Esophagus muscularis mucosa (tissue), 4 donors: ENCODE data around the gene DOCK2. TPM values are rescaled to one million over a fixed set of nuclear protein-coding genes. Genes with fewer than 3 reads are reported as not detected.

Experiments used
- DNase-seq: peaks from one replicate; pipeline ENCODE4 v3.0.0-alpha.2; 2017; ENCODE audit errors: extremely low spot score
- H3K27ac ChIP-seq, 4 donors: fragments of 200-600 bp; sonication (generic); replicated peaks in 1 of 4; 1 replicate in 3 of 4; 2 replicates in 1 of 4; pipeline ENCODE4 v1.5.1; 2016 to 2019; ENCODE audit warnings: mild to moderate bottlenecking in 1 of 4
- H3K27me3 ChIP-seq, 4 donors: fragments of 200-600 bp; sonication (generic); one replicate each; pipeline versions ENCODE4 v1.5.1 to v1.6.0; 2016 to 2019
- H3K36me3 ChIP-seq, 4 donors: fragments of 200-600 bp; sonication (generic); one replicate each; pipeline ENCODE4 v1.5.1; 2016 to 2019
- H3K4me1 ChIP-seq, 4 donors: fragments of 200-600 bp; sonication (generic); one replicate each; pipeline ENCODE4 v1.5.1; 2016 to 2019
- H3K4me3 ChIP-seq, 4 donors: fragments of 200-600 bp; sonication (generic); 1 replicate in 2 of 4; 2 replicates in 2 of 4; pipeline ENCODE4 v1.5.1; 2016 to 2019; ENCODE audit warnings: mild to moderate bottlenecking in 4 of 4, moderate library complexity in 1 of 4
- H3K9me3 ChIP-seq, 4 donors: fragments of 200-600 bp; sonication (generic); 1 replicate in 3 of 4; 2 replicates in 1 of 4; pipeline ENCODE4 v1.5.1; 2016 to 2019
- EP300 ChIP-seq: sonication (generic); formaldehyde crosslinking; IDR thresholded peaks from one replicate; pipeline ENCODE4 v1.6.1; 2017; ENCODE audit warnings: antibody characterized with exemption
- POLR2A ChIP-seq: fragments of 450-650 bp; IDR thresholded peaks from one replicate; pipeline ENCODE4 v1.6.1; 2017; ENCODE audit warnings: antibody characterized with exemption, moderate library complexity, mild to moderate bottlenecking, low read depth
- POLR2AphosphoS5 ChIP-seq, 2 donors: sonication (generic); formaldehyde crosslinking; IDR thresholded peaks; one replicate each; pipeline ENCODE4 v1.6.1; 2017; ENCODE audit warnings: antibody characterized with exemption in 2 of 2
- WGBS: methylation state at CpG from one replicate; pipeline ENCODE4 v1.1.5; 2018; 5-methylcytosine and 5-hydroxymethylcytosine counted together
- intact Hi-C: fragments of 100-400 bp; cut with DNase I; formaldehyde crosslinking; loops from one replicate; pipeline ENCODE4 v1.15.1; 2023
- total RNA-seq, 4 donors: library from RNA; depleted of rRNA; stranded (reverse); fragments of >200 nt; gene quantifications; one replicate each; pipeline versions ENCODE4 v1.1.0 to v1.2.1, GENCODE V29; 2016
- TF ChIP-seq, protein P1 (sequence below), 3 experiments: fragments of 200-600 bp in 2 of 3; fragments of 450-650 bp in 1 of 3; sonication (generic) in 2 of 3; IDR thresholded peaks; one replicate each; pipeline ENCODE4 v1.5.1; 2017 to 2019; ENCODE audit warnings: antibody characterized with exemption in 3 of 3, mild to moderate bottlenecking in 2 of 3, moderate library complexity in 1 of 3

Gene DOCK2
- total RNA-seq, 4 donors from 2014 or later: 9.2 to 18.3 (median 13.7) TPM

GRCh38 chr5:169873642-169874041 is 236.6 kb downstream of the DOCK2 start:
- H3K9me3 ChIP-seq: no peaks in the 10 kb centered on the region
- peaks cover 0 to 5% (median 0%) of the 10 kb centered on the region in 4 donors for H3K4me1 ChIP-seq
- H3K27me3 ChIP-seq: no peaks in the 10 kb centered on the region
- no peak overlapping the region for H3K27ac ChIP-seq
- no peak overlapping the region for H3K4me3 ChIP-seq
- 46% methylated on average over 5 of the region's 5 CpGs for WGBS
- TF ChIP-seq EP300 (no peak), POLR2AphosphoS5 (IDR thresholded peaks at IDR 0.05) (no peak), POLR2A (no peak)
- TF ChIP-seq, protein P1, sequence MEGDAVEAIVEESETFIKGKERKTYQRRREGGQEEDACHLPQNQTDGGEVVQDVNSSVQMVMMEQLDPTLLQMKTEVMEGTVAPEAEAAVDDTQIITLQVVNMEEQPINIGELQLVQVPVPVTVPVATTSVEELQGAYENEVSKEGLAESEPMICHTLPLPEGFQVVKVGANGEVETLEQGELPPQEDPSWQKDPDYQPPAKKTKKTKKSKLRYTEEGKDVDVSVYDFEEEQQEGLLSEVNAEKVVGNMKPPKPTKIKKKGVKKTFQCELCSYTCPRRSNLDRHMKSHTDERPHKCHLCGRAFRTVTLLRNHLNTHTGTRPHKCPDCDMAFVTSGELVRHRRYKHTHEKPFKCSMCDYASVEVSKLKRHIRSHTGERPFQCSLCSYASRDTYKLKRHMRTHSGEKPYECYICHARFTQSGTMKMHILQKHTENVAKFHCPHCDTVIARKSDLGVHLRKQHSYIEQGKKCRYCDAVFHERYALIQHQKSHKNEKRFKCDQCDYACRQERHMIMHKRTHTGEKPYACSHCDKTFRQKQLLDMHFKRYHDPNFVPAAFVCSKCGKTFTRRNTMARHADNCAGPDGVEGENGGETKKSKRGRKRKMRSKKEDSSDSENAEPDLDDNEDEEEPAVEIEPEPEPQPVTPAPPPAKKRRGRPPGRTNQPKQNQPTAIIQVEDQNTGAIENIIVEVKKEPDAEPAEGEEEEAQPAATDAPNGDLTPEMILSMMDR (IDR thresholded peaks at IDR 0.05): no peak
- DNase-seq: no peak
- intact Hi-C loops: no loop called here
- no peaks in the 10 kb centered on the region for H3K36me3 ChIP-seq

- no peak overlapping the region for H3K4me3 ChIP-seq
- no peak for DNase-seq
- intact Hi-C loops: no loop called here
- TF ChIP-seq EP300 (no peak), POLR2A (no peak), POLR2AphosphoS5 (IDR thresholded peaks at IDR 0.05) (no peak)
- TF ChIP-seq, protein P1 (IDR thresholded peaks at IDR 0.05): no peak
- H3K9me3 ChIP-seq: no peaks in the 10 kb centered on the region
- H3K27ac ChIP-seq: no peak overlapping the region
- WGBS: 88% methylated on average over 4 of the region's 4 CpGs
- H3K36me3 ChIP-seq: no peaks in the 10 kb centered on the region
- peaks cover 0 to 5% (median 0%) of the 10 kb centered on the region in 4 donors for H3K4me1 ChIP-seq
- no peaks in the 10 kb centered on the region for H3K27me3 ChIP-seq
These were observed 237.5 kb downstream of the DOCK2 start for GRCh38 chr5:169874621-169875020.

DNA sequence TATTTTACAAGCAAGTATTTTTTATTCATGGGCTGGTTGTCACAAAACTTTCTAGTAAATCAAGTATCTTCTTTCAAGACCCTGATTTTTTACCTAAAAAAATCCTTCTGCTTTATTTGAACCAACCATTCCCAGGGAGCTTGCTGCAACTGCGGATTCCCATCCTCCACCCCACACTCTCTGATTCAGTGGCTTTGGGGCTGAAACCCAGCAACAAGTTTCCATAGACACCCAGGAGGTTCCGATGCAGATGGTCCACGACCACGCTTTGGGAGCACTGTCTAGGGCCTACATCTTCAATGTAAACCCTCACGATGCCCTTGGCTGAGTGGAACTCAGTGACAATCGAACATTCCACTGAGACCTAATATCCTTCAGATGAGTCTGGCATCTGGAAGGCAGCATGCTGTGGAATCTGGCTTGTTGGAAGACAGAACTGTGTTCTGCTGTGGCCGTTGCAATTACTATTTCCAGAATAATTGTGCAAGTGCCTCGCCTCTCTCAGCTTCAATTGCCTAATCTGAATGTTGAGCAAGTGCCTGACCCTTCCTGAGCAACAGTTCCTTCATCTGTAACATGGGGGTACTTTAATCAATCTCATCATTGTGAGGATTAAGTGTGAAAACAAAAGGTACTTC is 238.1 kb downstream of the DOCK2 start:
- 83% methylated on average over 6 of the region's 8 CpGs for WGBS
- peak; percentile 5 to 18 for TF ChIP-seq POLR2AphosphoS5 (IDR thresholded peaks at IDR 0.05)
- TF ChIP-seq EP300: no peak
- Histone ChIP-seq H3K27ac (no peak overlapping the region), H3K4me1 (peaks cover 0 to 5% (median 0%) of the 10 kb centered on the region in 4 donors), H3K27me3 (no peaks in the 10 kb centered on the region), H3K9me3 (no peaks in the 10 kb centered on the region), H3K36me3 (no peaks in the 10 kb centered on the region), H3K4me3 (no peak overlapping the region)
- intact Hi-C loops: no loop called here
- DNase-seq: no peak

- 80% methylated on average over 4 of the region's 4 CpGs for WGBS
- Histone ChIP-seq H3K4me3 (no peak overlapping the region), H3K27me3 (no peaks in the 10 kb centered on the region), H3K4me1 (peaks cover 0 to 5% (median 0%) of the 10 kb centered on the region in 4 donors), H3K9me3 (no peaks in the 10 kb centered on the region), H3K27ac (no peak overlapping the region), H3K36me3 (no peaks in the 10 kb centered on the region)
- TF ChIP-seq POLR2A: no peak
- intact Hi-C loops: no loop called here
- DNase-seq: no peak
These were observed 238.7 kb downstream of the DOCK2 start for GRCh38 chr5:169875731-169876130.

DNA sequence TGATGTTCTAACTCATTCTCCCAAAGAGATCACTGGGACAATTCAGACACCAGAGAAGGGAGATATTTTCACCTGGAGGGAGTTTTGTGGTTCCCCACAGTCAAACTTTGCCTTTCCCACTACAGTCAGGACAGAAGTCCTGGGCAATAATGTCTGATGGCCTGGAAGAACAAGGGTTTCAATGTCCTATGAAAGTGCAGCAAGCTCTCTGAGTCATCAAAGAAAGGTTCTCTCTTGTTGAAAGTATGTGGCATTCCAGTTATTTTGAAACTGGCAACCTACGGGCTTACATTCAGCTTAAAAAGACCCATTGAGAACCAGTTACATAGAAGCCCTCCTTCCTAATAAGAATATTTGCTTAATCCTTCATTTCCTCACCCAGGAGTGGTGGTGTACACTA is 239.3 kb downstream of the DOCK2 start:
- no peaks in the 10 kb centered on the region for H3K9me3 ChIP-seq
- no peak for TF ChIP-seq POLR2A
- DNase-seq: no peak
- H3K27ac ChIP-seq: no peak overlapping the region
- 81% methylated on average over 1 of the region's 1 CpG for WGBS
- H3K4me1 ChIP-seq: peaks cover 0 to 5% (median 0%) of the 10 kb centered on the region in 4 donors
- no peaks in the 10 kb centered on the region for H3K27me3 ChIP-seq
- intact Hi-C loops: no loop called here
- no peak overlapping the region for H3K4me3 ChIP-seq
- H3K36me3 ChIP-seq: no peaks in the 10 kb centered on the region

- 65% methylated on average over 4 of the region's 4 CpGs for WGBS
- Histone ChIP-seq H3K9me3 (no peaks in the 10 kb centered on the region), H3K36me3 (no peaks in the 10 kb centered on the region), H3K4me1 (no peaks in the 10 kb centered on the region), H3K27me3 (peaks cover 0 to 9% (median 0%) of the 10 kb centered on the region in 4 donors), H3K4me3 (no peak overlapping the region), H3K27ac (no peak overlapping the region)
- DNase-seq: no peak
- TF ChIP-seq POLR2AphosphoS5 (IDR thresholded peaks at IDR 0.05) (no peak), POLR2A (no peak), EP300 (no peak)
- TF ChIP-seq, protein P1 (IDR thresholded peaks at IDR 0.05): no peak
- intact Hi-C loops: no loop called here
These were observed 243.1 kb downstream of the DOCK2 start for GRCh38 chr5:169880012-169880663.
